Eye (tissue), 1 donor: ENCODE data around the gene FASTKD2.
A peak's percentile ranks its signal among the peaks of the same experiment; 100 is the strongest.

ENCODE experiments used
- DNase-seq: peaks from one replicate; pipeline ENCODE4 v3.0.0-alpha.2; 2015

Gene FASTKD2

GRCh38 chr2:206765242-206766056 is at the start of gene FASTKD2, which contains the start of gene MDH1B:
Gene FASTKD2, plus strand, starts transcription at chr2:206765606. Its CDS starts 1,088 bp downstream, at chr2:206766694.
Gene MDH1B, minus strand, starts transcription at chr2:206765328. Its CDS starts 57 bp downstream, at chr2:206765271.
- peak; percentile 98 for DNase-seq

- peak; percentile 35 for DNase-seq
Measured at GRCh38 chr2:206716623-206717022, 48.8 kb upstream of the FASTKD2 start.

GRCh38 chr2:206718296-206718695 is 47.1 kb upstream of the FASTKD2 start, which contains the start of gene DYTN:
Gene DYTN, minus strand, starts transcription at chr2:206718396. Its CDS starts 117 bp downstream, at chr2:206718279.
- DNase-seq: no peak

- DNase-seq: no peak
Measured at GRCh38 chr2:206721256-206721920, 44.0 kb upstream of the FASTKD2 start.

GRCh38 chr2:206723288-206723687 is 42.1 kb upstream of the FASTKD2 start:
- no peak for DNase-seq

- DNase-seq: no peak
Measured at GRCh38 chr2:206727287-206727686, 38.1 kb upstream of the FASTKD2 start.

GRCh38 chr2:206728277-206729199 is 36.9 kb upstream of the FASTKD2 start:
- no peak for DNase-seq

GRCh38 chr2:206733341-206733740 is 32.1 kb upstream of the FASTKD2 start:
- DNase-seq: no peak

- no peak for DNase-seq
Measured at GRCh38 chr2:206736935-206737334, 28.5 kb upstream of the FASTKD2 start.

- no peak for DNase-seq
Measured at GRCh38 chr2:206739271-206739670, 26.1 kb upstream of the FASTKD2 start.

GRCh38 chr2:206740800-206741199 is 24.6 kb upstream of the FASTKD2 start:
- no peak for DNase-seq

GRCh38 chr2:206756816-206757215 is 8.6 kb upstream of the FASTKD2 start:
- no peak for DNase-seq

- DNase-seq: no peak
Measured at GRCh38 chr2:206764673-206765241, 649 bp upstream of the FASTKD2 start.

GRCh38 chr2:206766057-206766930 is 888 bp downstream of the FASTKD2 start:
- peak; percentile 1 for DNase-seq

- DNase-seq: no peak
Measured at GRCh38 chr2:206774871-206775270, 9.5 kb downstream of the FASTKD2 start.

GRCh38 chr2:206776432-206776831 is 11.0 kb downstream of the FASTKD2 start:
- DNase-seq: no peak

- no peak for DNase-seq
Measured at GRCh38 chr2:206780671-206781070, 15.3 kb downstream of the FASTKD2 start.

- DNase-seq: peak; percentile 31
Measured at GRCh38 chr2:206783718-206784117, 18.3 kb downstream of the FASTKD2 start.

GRCh38 chr2:206784559-206785353 is 19.4 kb downstream of the FASTKD2 start:
- no peak for DNase-seq

GRCh38 chr2:206790311-206790935 is 25.0 kb downstream of the FASTKD2 start:
- DNase-seq: no peak
